ENCODE data around the gene PF4V1.

PF4V1 gene

DNA sequence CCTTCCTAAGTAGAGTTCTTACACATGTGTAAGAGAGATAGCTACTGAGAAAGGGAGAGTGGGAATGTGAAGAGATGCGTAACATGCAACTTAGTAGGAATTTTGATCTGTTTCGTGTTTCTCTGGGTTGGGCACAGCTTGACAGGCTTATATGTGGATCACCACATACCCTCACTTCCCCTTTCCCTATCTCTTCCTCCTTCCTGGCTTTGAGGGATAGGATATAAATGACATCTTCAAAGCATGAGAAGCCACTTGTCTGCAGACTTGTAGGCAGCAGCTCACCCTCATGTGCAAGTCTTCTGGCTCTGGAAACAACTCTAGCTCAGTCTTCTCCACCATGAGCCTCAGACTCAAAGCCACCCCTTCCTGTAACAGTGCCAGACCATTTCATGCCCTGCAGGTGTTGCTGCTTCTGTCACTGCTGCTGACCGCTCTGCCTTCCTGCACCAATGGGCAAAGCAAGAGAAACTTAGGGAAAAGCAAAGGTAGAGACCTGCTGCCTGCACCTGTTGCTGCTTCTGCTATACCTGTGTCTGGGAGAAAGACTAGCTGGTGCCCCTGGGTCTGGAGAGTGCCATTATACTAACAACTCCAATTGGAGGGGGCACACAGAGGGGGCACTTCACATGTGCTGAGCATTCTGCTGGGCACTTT, 5.4 kb upstream of the PF4V1 start:
- no peak for DNase-seq (ENCODE audit: low read depth)

DNA sequence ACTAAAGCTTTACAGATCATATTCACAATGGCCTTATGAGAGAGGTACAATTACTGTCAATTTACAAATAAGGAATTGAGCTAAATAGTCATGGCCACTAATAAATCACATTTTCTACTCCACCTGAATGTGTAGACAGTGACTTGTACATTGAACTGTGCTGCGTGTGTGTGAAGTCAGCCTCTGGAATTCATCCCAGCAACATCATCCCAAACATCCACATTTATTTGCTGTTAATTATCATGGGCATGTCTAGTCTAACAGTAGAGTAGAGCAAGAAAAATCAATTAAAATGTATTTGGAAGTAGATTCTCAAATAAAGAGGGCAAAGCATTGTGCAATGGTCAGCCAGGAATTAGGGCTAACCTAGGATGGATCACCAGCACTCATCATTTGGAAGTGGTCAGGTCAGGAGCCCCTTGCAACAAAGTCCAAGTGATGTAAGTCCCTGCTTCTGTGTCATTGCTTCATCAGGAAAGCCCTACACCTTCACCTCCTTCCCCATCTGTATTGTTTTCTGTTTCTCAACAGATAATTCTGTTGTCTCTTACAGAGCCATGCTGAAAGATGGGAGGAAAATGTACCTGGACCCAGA, 4.8 kb upstream of the PF4V1 start:
- DNase-seq (ENCODE audit: low read depth), result no peak

DNA sequence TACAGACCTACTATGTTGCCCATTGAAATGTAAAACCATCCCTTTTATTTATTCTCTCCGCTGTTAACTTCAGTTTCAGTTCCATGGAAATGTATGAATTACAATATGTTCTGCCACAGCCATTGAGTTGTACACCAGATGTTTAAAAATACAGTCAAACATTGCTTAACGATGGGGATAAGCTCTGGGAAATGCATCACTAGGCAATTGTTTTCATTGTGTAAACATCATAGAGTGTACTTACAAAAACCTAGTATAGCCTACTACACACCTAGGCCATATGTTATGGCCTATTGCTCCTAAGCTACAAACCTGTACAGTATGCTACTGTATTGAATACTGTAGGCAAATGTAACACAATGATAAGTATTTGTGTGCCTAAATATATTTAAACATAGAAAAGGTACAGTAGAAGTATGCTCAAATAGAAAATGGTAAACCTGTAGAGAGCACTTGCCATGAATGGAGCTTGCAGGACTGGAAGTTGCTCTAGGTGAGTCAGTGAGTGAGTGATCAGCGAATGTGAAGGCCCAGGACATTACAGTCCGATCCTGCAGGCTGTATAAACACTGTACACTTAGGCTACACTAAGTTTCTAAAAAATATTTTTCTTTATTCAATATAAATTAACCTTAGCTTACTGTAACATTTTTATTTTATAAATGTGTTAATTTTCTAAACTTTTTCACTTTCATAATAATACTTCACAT, 2.7 kb upstream of the PF4V1 start:
- no peak for DNase-seq (ENCODE audit: low read depth)

DNA sequence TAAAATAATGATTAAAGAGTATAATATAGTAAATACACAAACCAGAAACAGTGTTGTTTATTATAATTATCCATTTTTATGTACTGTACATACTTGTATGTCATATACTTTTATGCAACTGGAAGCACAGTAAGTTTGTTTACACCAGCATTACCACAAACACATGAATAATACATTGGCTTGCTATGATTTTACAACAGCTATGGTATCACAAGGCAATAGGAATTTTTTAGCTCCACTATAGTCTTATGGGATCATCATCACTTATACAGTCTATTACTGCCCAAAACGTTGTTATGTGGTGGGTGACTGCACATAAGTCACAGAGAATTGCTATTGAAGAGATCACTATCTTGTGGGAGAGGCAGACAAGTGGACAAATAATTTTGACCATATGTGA, 1.8 kb upstream of the PF4V1 start:
- no peak for DNase-seq (ENCODE audit: low read depth)

DNA sequence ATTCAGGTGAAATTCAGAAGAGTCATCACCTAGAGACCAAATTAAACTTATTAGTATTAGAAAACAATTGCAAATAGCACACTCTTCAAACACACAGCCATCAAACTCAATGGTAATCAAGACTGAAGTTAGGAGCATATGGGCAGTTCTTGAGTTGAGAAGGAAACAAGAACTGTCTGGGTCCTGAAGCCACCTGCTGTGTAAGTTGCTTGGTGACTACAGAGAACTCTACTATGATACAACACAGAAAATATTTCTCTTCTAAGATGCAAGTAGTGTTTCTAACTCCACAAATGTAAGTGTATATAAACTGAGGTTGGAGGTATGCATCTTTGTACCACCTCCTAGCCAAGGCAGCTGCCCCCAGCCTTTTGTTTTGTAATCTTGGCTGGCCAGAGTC, 325 bp upstream of the PF4V1 start:
- no peak for DNase-seq (ENCODE audit: low read depth)

DNA sequence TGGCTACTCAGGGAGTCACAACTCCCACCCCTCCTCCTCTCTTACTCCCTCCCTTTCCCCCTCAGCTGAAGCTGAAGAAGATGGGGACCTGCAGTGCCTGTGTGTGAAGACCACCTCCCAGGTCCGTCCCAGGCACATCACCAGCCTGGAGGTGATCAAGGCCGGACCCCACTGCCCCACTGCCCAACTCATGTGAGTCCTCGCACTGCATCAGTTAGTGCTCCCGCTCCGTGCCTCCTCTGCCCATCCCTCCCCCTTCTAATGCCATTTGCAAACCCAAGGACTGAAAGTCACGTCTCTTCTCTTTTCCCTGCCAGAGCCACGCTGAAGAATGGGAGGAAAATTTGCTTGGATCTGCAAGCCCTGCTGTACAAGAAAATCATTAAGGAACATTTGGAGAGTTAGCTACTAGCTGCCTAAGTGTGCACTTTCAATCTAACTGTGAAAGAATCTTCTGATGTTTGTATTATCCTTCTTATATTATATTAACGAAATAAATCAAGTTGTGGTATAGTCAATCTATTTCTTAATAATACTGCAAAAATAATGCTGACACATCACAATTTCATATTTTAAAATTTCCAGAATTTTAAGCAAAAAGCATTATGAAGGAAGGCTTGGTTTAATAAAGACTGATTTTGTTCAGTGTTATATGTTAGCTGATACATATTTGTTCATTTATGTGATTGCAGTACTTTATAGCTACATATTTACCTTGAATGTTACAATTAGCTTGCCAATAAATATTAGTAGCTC, 800 bp downstream of the PF4V1 start:
- DNase-seq (ENCODE audit: low read depth), result no peak

DNA sequence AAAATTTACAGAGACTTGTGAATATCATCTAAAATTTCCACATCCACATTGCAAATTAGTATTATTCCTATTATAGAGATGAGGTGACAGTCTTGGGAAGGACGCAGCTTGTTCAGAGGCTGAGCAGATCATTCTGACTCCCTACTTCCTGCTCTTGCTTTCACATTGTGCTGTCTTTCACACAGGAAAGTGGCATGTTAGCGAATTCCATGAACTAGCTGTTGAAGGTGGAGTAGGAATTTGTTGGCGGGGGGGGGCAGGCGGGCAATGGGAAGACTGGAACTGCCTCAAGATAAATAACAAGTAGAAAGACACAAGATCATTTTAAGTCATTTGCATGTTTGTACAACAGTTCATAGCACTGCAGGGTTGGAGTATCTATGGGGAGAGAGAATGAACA, 2.3 kb downstream of the PF4V1 start:
- no peak for DNase-seq (ENCODE audit: low read depth)

DNA sequence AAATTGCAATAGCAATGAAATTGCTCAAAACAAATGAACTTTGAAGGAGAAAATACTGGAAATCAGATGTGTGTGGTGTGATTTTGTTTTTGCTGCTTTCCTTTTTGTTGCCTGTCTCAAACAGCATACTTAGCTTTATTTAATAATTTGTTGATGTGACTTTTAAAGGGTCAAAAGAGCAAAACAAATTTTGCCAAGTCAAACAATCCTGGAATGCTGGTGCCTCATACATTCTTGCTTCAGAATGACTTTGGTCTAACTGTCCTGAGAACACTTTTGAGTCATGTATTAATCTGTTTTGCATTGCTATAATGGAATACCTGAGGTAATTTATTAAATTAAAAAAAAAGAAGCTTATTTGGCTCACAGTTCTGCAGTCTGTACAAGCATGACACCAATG, 3.4 kb downstream of the PF4V1 start:
- DNase-seq (ENCODE audit: low read depth), result no peak

DNA sequence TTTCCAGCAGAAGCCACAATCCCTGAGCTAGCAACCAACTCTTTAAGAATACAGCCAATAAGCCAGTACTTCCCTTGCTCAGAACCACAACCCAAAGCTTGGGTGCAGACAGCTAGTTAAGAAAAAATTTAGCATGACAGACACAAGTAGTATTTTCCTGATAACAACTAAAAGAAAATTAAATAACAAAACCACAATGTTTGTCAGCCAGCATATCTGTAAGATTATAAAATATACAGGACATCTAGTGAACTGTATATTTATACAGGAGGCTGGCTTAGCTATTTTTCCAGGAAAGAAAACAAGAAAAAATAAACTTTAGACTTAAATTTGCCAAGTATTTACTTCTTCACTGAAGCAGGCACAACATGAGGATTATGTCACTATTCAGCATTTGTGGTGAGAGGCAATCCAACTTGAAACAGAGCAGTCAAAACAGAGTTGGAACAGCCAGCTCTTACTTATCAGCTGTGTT, 6.6 kb downstream of the PF4V1 start:
- no peak for DNase-seq (ENCODE audit: low read depth)

DNA sequence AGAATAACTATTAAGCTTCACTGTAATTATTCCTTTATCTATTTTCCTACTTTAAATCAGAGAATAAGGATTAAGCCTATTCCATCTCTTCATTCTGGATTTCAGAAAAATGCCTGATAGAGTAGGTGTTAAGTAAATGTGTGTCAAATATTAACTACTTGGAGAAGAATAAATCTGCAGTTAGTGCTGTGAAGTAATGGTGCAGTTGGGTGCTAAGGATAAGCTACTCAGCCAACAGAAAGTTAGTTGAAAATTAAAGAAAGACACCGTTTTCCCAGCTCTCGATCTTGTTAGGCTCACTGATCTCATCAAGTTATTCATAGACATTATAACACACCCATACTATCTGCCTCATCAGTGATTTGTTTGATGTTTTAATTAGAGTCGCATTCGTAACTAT, 7.1 kb downstream of the PF4V1 start:
- no peak for DNase-seq (ENCODE audit: low read depth)

DNA sequence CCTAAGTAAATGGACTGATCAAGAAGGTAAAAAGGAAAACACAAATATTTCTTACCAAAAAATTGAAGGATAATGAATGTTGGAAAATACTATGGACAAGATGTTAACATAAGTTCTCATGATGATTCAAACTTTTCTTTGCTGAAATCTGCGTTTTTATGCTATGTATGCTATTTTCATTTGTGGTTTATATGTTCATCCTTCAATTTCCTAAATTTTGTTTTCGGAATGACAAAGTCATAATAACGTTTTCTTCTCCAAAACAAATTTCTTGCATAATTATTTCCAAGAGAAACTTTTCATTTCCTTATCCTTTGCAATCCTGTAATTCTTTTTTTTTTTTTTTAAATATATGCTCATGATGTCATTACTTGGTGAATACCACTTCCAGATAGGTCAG, 7.8 kb downstream of the PF4V1 start:
- DNase-seq (ENCODE audit: low read depth), result no peak

DNA sequence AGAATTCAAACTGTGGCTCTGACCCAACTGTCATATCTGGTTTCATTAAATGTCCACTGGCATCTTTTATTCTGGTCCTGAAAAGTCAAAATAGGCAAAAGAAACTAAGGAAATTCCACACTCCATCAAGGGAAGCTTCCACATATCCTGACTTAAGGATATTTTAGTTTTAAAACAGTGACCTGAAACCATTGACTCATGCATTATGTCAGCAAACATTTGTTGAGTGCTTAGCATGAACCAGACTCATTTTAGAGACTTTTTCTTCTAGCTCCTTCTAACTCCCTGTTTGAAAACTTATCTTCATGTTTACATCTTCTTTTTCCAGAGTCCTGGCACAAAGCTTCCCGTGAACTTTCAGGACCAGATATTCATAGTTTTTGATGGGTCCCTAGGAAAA, 9.2 kb downstream of the PF4V1 start:
- DNase-seq (ENCODE audit: low read depth), result no peak

DNA sequence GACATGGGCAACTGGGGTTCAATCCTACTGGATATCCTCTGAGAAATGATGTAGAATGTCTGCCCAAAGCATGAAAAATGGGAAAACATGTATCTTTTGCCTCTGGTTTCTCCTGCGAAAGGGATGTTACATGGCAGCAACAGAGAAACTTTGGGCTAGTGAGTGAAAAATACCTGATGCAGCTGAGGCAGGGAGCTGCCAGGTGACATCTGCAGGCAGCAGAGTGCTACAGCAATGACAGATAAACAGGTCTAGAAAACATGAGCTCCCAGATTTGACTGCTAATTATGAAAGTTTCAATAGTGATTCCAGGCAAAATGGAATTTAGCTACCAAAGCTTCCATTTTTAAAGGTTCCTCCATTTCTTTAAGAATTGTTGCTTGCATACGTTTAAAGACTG, 11.3 kb downstream of the PF4V1 start:
- no peak for DNase-seq (ENCODE audit: low read depth)

DNA sequence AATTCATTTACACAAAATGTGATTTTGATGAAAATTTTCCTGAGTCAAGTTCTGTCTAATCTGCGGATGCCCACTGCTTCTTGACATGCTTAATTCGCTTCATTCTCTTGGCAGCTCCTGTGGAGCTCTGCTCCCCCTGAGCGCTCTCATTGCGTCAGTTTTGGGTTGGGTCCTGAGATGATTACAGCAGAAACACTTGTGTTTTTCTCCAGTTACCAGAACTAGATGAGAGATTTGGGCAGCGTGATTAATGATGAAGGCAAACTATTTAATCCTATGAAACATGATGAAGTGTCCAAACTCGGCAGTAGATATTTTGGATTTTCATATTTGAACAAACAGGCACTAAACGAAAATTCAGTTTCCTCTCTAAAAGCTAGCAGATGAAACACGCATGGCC, 11.9 kb downstream of the PF4V1 start:
- DNase-seq (ENCODE audit: low read depth), result no peak

DNA sequence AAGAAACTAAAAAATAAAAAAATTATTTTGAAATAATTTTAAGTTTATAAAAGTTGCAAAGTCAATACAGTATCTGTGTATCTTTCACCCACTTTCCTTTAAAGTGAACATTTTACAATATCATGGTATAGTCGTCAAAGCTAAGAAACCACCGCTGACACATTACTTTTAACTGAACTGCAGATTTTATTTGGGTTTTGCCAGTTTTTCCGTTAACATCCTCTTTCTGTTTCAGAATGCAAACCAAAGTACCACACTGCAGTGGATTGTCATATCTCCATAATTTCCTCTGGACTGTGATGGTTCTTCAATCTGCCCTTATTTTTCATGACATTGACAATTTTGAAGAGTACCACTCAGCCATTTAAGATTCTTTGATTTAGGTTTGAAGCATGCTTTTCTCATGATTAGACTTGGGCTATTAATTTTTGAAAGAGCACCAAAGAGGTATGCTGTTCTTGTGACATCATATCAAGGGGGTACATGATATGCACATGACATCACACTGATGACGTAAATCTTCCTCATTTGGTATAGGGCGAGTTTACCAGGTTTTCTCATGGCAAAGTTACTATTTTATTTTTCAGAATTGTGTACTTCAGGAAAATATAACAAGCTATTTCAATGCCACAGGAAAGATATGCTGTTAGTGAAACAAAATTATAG, 12.5 kb downstream of the PF4V1 start:
- DNase-seq (ENCODE audit: low read depth), result no peak

DNA sequence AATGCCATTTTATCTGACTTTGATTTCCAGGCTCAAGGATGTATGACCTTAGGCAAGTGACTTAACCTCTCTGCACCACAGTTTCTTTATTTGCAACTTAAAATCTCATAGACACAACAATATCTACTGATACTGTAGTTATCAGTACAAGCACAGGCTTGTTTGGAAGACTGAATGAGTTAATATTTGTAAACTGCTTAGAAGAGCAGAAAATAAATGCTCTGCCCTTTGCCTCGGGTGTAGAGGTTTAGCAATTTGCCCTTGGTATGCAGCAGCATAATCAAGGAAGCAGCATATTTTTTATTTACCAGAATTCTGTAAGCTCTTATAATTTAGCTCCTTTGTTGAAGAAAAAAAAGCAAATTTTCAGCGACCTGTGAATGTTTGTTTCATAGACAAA, 13.2 kb downstream of the PF4V1 start:
- DNase-seq (ENCODE audit: low read depth), result no peak

DNA sequence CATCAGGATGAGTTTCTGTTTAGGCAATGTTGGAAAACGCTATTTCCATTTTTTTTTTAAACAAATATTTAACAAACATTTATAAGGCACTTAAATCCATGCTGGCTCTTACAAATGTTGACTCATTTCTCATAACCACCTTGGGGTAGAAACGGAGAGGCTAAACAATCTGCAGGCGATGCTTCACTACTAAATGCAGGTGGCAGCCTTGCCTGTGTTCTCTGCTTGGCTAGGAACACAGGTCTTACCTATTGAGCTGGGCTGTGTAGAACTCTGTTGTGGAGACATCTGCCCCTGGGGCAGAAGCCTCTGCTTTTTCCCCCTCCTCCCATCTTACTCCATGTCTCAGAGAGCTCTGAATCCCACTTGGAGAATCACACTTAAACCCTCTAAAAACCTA, 14.7 kb downstream of the PF4V1 start:
- DNase-seq (ENCODE audit: low read depth), result no peak

DNA sequence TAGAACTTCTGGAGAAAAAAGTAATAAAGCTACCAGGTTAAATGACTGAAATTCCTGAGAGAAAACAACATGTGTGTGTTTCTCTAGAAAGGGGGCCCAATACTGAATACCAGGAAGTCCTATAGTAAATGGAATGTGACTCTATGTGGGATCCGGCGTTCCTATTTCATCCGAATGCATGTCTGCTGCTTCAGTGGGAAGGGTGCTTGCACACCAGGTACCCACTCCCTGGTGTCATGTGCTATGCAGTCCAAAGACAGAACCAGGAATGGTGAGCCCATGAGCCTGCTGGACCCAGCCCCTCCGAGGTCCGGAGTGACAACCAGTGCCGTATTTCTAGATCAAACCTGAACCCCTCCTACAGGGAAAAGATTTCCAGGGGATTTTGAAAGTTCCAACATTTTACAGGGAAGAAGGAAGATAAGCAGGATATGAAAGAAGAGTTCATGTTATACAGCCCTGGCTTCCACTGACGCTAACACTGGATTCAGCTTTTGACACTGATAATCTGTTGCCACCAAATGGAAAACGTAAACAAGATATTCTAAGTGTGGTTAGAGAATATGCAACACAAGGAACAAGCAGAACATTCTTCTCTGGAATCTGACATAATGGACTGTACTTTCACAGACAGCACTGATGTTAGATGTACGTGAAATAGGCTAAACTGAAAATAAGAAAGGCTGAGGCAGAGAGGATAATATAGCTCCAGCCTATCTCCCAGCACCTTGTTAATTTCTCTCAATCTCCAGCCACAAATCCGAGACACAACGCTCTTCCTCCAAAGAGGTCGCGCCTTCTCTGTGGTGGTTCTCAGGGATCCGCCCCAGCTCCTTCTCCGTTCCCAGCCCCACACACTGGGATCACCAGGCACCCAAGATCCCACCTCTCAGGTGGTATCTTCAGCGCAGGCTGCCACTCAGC, 15.4 kb downstream of the PF4V1 start:
- no peak for DNase-seq (ENCODE audit: low read depth)

DNA sequence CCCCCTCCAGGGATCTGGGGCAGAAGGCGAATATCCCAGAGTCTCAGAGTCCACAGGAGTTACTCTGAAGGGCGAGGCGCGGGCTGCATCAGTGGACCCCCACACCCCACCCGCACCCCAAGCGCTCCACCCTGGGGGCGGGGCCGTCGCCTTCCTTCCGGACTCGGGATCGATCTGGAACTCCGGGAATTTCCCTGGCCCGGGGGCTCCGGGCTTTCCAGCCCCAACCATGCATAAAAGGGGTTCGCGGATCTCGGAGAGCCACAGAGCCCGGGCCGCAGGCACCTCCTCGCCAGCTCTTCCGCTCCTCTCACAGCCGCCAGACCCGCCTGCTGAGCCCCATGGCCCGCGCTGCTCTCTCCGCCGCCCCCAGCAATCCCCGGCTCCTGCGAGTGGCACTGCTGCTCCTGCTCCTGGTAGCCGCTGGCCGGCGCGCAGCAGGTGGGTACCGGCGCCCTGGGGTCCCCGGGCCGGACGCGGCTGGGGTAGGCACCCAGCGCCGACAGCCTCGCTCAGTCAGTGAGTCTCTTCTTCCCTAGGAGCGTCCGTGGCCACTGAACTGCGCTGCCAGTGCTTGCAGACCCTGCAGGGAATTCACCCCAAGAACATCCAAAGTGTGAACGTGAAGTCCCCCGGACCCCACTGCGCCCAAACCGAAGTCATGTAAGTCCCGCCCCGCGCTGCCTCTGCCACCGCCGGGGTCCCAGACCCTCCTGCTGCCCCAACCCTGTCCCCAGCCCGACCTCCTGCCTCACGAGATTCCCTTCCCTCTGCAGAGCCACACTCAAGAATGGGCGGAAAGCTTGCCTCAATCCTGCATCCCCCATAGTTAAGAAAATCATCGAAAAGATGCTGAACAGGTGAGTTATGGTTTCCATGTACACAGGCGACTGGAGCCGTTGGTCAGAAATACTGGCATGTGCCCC, 16.3 kb downstream of the PF4V1 start, which contains the start of gene CXCL1:
Gene CXCL1 (plus strand): TSS at position 264 of the 926 bp plus-strand sequence. CDS start 78 bp downstream, at position 342.
- DNase-seq (ENCODE audit: low read depth), result no peak

DNA sequence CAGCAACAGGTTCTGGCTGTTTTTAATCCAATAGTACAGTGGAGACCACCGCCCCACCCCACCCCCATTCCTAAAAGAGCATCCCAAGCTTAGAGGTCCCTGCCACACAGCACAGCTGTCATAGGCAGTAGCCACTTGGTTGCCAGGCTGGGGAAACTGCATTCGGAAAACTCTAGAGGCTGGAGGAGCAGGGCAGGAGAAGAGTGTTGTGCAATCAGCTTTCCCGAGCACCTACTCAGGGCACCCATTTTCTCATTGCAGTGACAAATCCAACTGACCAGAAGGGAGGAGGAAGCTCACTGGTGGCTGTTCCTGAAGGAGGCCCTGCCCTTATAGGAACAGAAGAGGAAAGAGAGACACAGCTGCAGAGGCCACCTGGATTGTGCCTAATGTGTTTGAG, 17.2 kb downstream of the PF4V1 start:
- DNase-seq (ENCODE audit: low read depth), result no peak

Measured in stimulated activated CD8-positive, alpha-beta memory T cell treated with anti-CD3 and anti-CD28 coated beads, Interleukin-12 subunit alpha, Interleukin-12 subunit beta, amount 100 ng/mL, for 4 hours (primary cell).